Activated CD8-positive, alpha-beta memory T cell treated with anti-CD3 and anti-CD28 coated beads, Interleukin-2, amount 10 ng/mL, durations not matched to agents 7 days and 5 days (primary cell): ENCODE measurements around the gene CSNK2B. TPM values are rescaled to one million over a fixed set of nuclear protein-coding genes. Genes with fewer than 3 reads are reported as not detected.

Experiments
- ATAC-seq: fragments of 150-1000 bp; cut with Tn5 transposase; one replicate; pipeline ENCODE4 v1.10.0; 2021; ENCODE audit warnings: moderate library complexity
- CTCF ChIA-PET: fragments of 350-600 bp; sonication (Branson Sonifier 250); formaldehyde crosslinking; loops from one replicate; lab custom pipeline; 2021; ENCODE audit warnings: antibody characterized with exemption; lab: Charles Lee
- DNase-seq: peaks from one replicate; pipeline ENCODE4 v3.0.0-alpha.2; 2020
- H3K27ac Mint-ChIP-seq: one replicate; pipeline ENCODE4 v1.8.0; 2021; ENCODE audit warnings: mild to moderate bottlenecking, mixed read lengths
- H3K27me3 Mint-ChIP-seq: one replicate; pipeline ENCODE4 v1.8.0; 2021; ENCODE audit warnings: mixed read lengths
- H3K36me3 Mint-ChIP-seq: one replicate; pipeline ENCODE4 v1.8.0; 2021; ENCODE audit warnings: mild to moderate bottlenecking, mixed read lengths
- H3K4me1 Mint-ChIP-seq: one replicate; pipeline ENCODE4 v1.8.0; 2021; ENCODE audit warnings: mixed read lengths
- H3K4me3 Mint-ChIP-seq: one replicate; pipeline ENCODE4 v1.8.0; 2021; ENCODE audit warnings: mild to moderate bottlenecking, moderate library complexity, mixed read lengths
- H3K9me3 Mint-ChIP-seq: one replicate; pipeline ENCODE4 v1.8.0; 2022; ENCODE audit warnings: low read depth, mixed read lengths
- total RNA-seq, 2 experiments: library from RNA; stranded (reverse); gene quantifications; one replicate each; pipeline ENCODE4 v1.2.3, GENCODE V29; 2021

The CSNK2B gene
- total RNA-seq, 2 experiments from 2014 or later = 206 to 236 TPM

- H3K36me3 Mint-ChIP-seq = peaks cover 61% of the 10 kb centered on the region
- CTCF ChIA-PET = interaction anchor here (1.0 to 1.5 kb wide), 9 partner anchors 8 to 132 kb away, joined by 3 to 8 read pairs (median 4); partner anchors contain the start of genes BAG6 and MSH5
- no peaks in the 10 kb centered on the region for H3K9me3 Mint-ChIP-seq
- H3K4me3 Mint-ChIP-seq = peak overlapping the region; percentile 99
- no peaks in the 10 kb centered on the region for H3K27me3 Mint-ChIP-seq
- peak overlapping the region; percentile 96 for H3K27ac Mint-ChIP-seq
- ATAC-seq (peak; percentile 48), DNase-seq (peak; percentile 77)
- H3K4me1 Mint-ChIP-seq = peaks cover 81% of the 10 kb centered on the region
These were observed 6.1 kb upstream of the CSNK2B start for GRCh38 chr6:31659649-31660380.

DNA sequence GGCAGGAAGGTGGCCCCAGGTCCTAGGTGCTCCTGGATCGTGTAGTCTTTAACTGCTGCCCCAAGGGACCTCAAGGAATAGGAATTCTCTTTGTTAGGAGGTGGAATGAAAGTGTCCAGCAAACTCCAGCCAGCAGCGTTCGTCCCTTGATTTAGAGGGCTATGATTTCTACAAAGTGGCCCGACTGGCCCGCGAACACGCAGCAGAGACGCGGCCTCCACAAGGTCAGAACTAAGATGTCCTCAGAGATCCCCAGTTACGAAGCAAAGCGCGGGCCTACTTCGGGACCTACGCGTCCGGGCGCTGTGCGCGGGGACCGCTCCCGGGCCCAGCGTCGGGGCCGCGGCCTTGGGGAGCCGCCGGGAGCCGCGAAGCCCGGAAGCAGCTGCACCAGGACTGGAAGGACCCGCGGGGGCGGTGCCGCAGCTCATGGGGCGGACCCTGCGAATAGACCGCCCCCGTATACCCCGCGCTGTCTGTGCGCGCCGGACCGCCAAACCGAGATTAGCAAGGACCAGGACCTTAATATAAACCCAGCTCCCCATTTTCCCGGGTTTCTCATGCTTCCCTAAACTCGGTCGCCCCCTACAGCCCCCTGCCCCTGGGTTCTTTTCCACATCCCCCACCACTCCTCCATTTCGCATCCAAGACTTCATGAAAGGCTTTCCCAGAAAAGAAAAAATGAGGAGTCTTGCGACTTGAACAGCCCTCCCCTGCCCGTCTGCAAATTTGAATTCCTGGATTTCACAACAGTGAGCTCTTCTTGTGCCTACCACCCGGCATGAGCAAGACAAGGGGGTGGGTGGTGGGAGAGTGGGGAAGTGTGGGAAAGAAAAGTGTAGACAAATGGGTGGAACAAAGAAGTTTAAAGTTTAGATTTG is 5.3 kb upstream of the CSNK2B start, which contains the start of gene C6orf47:
C6orf47 (minus strand) TSS at position 398 of the 881 bp plus-strand sequence. CDS start 831 bp downstream, outside the sequence.
- DNase-seq (peak; percentile 88), ATAC-seq (peak; percentile 74)
- Mint-ChIP-seq H3K36me3 (peaks cover 60% of the 10 kb centered on the region), H3K27ac (peak within 1 kb of the TSS; percentile 96), H3K4me1 (peaks cover 75% of the 10 kb centered on the region), H3K9me3 (no peaks in the 10 kb centered on the region), H3K4me3 (peak within 1 kb of the TSS; percentile 99), H3K27me3 (no peaks in the 10 kb centered on the region)
- CTCF ChIA-PET = interaction anchor here (1.0 to 2.2 kb wide), 9 partner anchors 9 to 131 kb away, joined by 3 to 8 read pairs (median 4); partner anchors contain the start of genes BAG6 and MSH5

GRCh38 chr6:31661262-31662123 is 4.4 kb upstream of the CSNK2B start:
- Mint-ChIP-seq H3K27ac (peak overlapping the region; percentile 96), H3K9me3 (no peaks in the 10 kb centered on the region), H3K4me3 (peak overlapping the region; percentile 99), H3K27me3 (no peaks in the 10 kb centered on the region), H3K36me3 (peaks cover 59% of the 10 kb centered on the region), H3K4me1 (peaks cover 73% of the 10 kb centered on the region)
- CTCF ChIA-PET = interaction anchor here (0.6 to 4.1 kb wide), 9 partner anchors 8 to 1194 kb away, joined by 3 to 39 read pairs (median 6); partner anchors contain the start of genes APOM, BAG6 and MSH5
- ATAC-seq = no peak
- no peak for DNase-seq

- peak overlapping the region; percentile 22 for H3K4me3 Mint-ChIP-seq
- DNase-seq (no peak), ATAC-seq (no peak)
- peaks cover 76% of the 10 kb centered on the region for H3K4me1 Mint-ChIP-seq
- H3K27me3 Mint-ChIP-seq = no peaks in the 10 kb centered on the region
- no peaks in the 10 kb centered on the region for H3K9me3 Mint-ChIP-seq
- H3K36me3 Mint-ChIP-seq = peaks cover 60% of the 10 kb centered on the region
- peak overlapping the region; percentile 57 for H3K27ac Mint-ChIP-seq
- CTCF ChIA-PET = interaction anchor here (0.6 to 4.1 kb wide), 6 partner anchors 9 to 1195 kb away, joined by 3 to 39 read pairs (median 6); partner anchors contain the start of genes APOM and BAG6
These were observed 3.7 kb upstream of the CSNK2B start for GRCh38 chr6:31662124-31662723.

- ATAC-seq = no peak
- H3K9me3 Mint-ChIP-seq = no peaks in the 10 kb centered on the region
- peak overlapping the region; percentile 95 for H3K27ac Mint-ChIP-seq
- CTCF ChIA-PET = interaction anchor here (0.6 to 4.1 kb wide), 5 partner anchors 10 to 167 kb away, joined by 4 to 39 read pairs (median 11); partner anchors contain the start of genes APOM, BAG6, LSM2 and MSH5
- H3K36me3 Mint-ChIP-seq = peaks cover 61% of the 10 kb centered on the region
- DNase-seq = no peak
- no peaks in the 10 kb centered on the region for H3K27me3 Mint-ChIP-seq
- H3K4me1 Mint-ChIP-seq = peaks cover 75% of the 10 kb centered on the region
- peak overlapping the region; percentile 90 for H3K4me3 Mint-ChIP-seq
These were observed 2.5 kb upstream of the CSNK2B start for GRCh38 chr6:31663126-31663960.

DNA sequence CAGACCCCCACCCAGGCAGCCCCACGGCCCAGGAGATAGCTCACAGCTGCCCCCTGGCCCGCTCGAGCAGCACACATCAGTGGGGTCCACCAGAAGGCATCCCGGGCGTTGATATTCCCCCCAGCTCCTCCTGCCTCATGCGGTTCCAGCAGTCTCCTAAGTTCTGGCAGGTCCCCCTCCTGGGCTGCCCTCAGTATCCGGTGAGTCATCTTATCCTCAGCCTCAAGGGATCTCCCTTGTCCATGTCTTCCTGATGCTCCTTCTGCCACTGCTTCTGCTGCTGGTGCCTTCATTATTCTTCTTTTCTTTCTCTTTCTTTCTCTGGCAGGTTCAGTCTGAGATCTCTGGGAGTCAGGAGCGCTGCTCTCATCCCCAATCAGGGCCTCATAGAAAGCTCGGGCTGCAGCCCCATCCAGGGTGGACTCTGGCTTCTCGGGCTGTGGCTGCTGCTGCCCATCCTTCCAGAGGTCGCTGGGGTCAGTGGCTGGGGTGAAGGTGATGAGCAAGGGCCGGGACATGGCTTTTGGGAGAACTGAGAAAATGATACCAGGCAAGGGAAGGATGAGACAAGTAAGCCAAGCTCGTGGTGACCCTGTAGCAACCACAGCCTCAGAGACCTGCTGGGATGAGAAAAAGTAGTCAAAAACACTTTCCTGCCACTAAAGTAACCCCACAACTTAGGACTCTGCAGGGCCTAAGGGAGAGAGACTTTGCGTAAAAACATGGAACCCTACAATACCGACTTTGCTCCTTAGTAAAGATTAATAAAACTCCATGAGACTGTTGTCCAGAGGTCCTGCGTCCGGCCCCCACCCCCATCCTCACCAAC is 1.7 kb upstream of the CSNK2B start:
- Mint-ChIP-seq H3K4me3 (peak overlapping the region; percentile 90), H3K4me1 (peaks cover 71% of the 10 kb centered on the region), H3K9me3 (no peaks in the 10 kb centered on the region), H3K27ac (peak overlapping the region; percentile 95), H3K27me3 (no peaks in the 10 kb centered on the region), H3K36me3 (peaks cover 67% of the 10 kb centered on the region)
- DNase-seq (peak; percentile 50), ATAC-seq (no peak)
- CTCF ChIA-PET = interaction anchor here (0.6 to 4.1 kb wide), 11 partner anchors 11 to 234 kb away, joined by 3 to 39 read pairs (median 3); partner anchors contain the start of genes APOM, BAG6, DDX39B and EHMT2

- no peaks in the 10 kb centered on the region for H3K27me3 Mint-ChIP-seq
- H3K27ac Mint-ChIP-seq = peak within 1 kb of the TSS; percentile 95
- H3K4me1 Mint-ChIP-seq = peaks cover 64% of the 10 kb centered on the region
- H3K4me3 Mint-ChIP-seq = peak within 1 kb of the TSS; percentile 90
- ATAC-seq = peak; percentile 27
- CTCF ChIA-PET = interaction anchor here (0.6 to 4.1 kb wide), 11 partner anchors 12 to 233 kb away, joined by 3 to 39 read pairs (median 3); partner anchors contain the start of genes APOM, BAG6, DDX39B and EHMT2
- peaks cover 70% of the 10 kb centered on the region for H3K36me3 Mint-ChIP-seq
- peak; percentile 96 for DNase-seq
- H3K9me3 Mint-ChIP-seq = no peaks in the 10 kb centered on the region
These were observed 935 bp upstream of the CSNK2B start, which contains the start of gene GPANK1 for GRCh38 chr6:31664790-31665500. Gene GPANK1, minus strand, starts transcription at chr6:31664997. Its CDS starts 519 bp downstream, at chr6:31664478.

DNA sequence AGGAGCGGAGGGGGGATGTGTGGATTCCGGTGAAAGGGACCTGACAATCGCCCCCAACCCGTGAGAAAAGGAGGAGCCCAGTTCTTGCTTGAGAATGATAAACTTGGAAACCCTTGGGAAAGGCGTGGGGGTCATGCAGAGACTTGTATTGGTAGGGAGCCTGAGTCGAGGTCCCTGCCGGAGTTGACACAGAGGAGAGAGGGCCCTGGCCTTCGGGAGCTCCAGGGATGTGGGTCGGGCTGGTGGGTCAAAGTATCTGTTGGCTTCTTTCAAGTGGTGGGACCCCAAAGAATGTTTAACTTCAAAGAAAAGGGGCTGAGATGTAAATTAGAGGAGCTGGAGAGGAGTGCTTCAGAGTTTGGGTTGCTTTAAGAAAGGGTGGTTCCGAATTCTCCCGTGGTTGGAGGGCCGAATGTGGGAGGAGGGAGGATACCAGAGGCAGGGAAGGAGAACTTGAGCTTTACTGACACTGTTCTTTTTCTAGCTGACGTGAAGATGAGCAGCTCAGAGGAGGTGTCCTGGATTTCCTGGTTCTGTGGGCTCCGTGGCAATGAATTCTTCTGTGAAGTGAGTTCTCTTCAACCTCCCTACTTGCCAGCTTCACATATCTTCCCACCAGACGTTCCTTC is 571 bp downstream of the CSNK2B start:
- Mint-ChIP-seq H3K27ac (peak overlapping the region; percentile 95), H3K4me3 (peak overlapping the region; percentile 90), H3K36me3 (peaks cover 79% of the 10 kb centered on the region), H3K27me3 (no peaks in the 10 kb centered on the region), H3K9me3 (no peaks in the 10 kb centered on the region), H3K4me1 (peaks cover 53% of the 10 kb centered on the region)
- CTCF ChIA-PET = interaction anchor here (0.9 to 2.0 kb wide), 3 partner anchors 10 to 15 kb away, joined by 3 to 6 read pairs (median 3); partner anchors contain the start of genes BAG6 and LY6G5C
- ATAC-seq (no peak), DNase-seq (no peak)

DNA sequence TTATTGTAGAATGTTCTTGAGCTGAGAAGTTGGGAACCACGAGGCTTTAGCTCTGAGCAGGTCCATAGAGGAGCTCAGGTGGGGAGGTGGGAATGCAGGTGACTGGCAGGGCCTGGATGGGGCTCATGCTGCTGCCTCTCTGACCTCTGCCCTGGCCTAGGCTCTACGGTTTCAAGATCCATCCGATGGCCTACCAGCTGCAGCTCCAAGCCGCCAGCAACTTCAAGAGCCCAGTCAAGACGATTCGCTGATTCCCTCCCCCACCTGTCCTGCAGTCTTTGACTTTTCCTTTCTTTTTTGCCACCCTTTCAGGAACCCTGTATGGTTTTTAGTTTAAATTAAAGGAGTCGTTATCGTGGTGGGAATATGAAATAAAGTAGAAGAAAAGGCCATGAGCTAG is 3.8 kb downstream of the CSNK2B start, which contains the start of gene LY6G5B:
LY6G5B (plus strand) TSS at position 301 of the 400 bp plus-strand sequence. CDS start 975 bp downstream, outside the sequence.
- Mint-ChIP-seq H3K27ac (peak within 1 kb of the TSS; percentile 12), H3K4me1 (peaks cover 27% of the 10 kb centered on the region), H3K27me3 (no peaks in the 10 kb centered on the region), H3K36me3 (peaks cover 61% of the 10 kb centered on the region), H3K4me3 (no peak within 1 kb of the TSS), H3K9me3 (no peaks in the 10 kb centered on the region)
- DNase-seq (no peak), ATAC-seq (no peak)
- CTCF ChIA-PET = interaction anchor here (1.3 to 1.6 kb wide), 2 partner anchors 18 to 122 kb away, joined by 3 read pairs; partner anchors contain the start of gene BAG6
